BJ (cell line): ENCODE data around the gene ERG. TPM values are rescaled to one million over a fixed set of nuclear protein-coding genes. Genes with fewer than 3 reads are reported as not detected.

Experiments used
- CTCF ChIA-PET: fragments of 350-600 bp; formaldehyde crosslinking; extraction: SDS; loops from one replicate; lab custom pipeline; 2021; ENCODE audit warnings: antibody characterized with exemption, inconsistent platforms; lab: Yijun Ruan, JAX
- POLR2A ChIA-PET: fragments of 300-600 bp; sonication (Branson Sonifier 250); formaldehyde crosslinking; extraction: SDS; loops from one replicate; lab custom pipeline; 2021; ENCODE audit warnings: antibody characterized with exemption; lab: Charles Lee
- DNase-seq: peaks from one replicate; pipeline ENCODE4 v3.0.0-alpha.2; 2011; ENCODE audit warnings: low read depth
- H3K27me3 ChIP-seq: 2 replicates; pipeline ENCODE4 v1.6.0; 2011; ENCODE audit warnings: low read length; ENCODE audit not compliant: control insufficient read depth, insufficient read depth
- H3K36me3 ChIP-seq: 2 replicates; pipeline ENCODE4 v1.5.1; 2011; ENCODE audit warnings: low read length; ENCODE audit not compliant: control insufficient read depth, insufficient read depth
- H3K4me3 ChIP-seq: 2 replicates; pipeline ENCODE4 v1.5.1; 2011; ENCODE audit warnings: low read depth, mild to moderate bottlenecking, control low read depth, low read length
- polyA plus RNA-seq: library from polyadenylated mRNA; depleted of rRNA; stranded (reverse); fragments of >200 nt; gene quantifications from 2 replicates; pipeline ENCODE4 v1.2.3, GENCODE V29; 2011; rRNA removed
- small RNA-seq: library from RNA; depleted of rRNA; stranded (forward); fragments of <200 nt; gene quantifications from one replicate; pipeline ENCODE3, GENCODE V24; 2012; ENCODE audit warnings: low replicate concordance, low read depth; ENCODE audit not compliant: insufficient read length
- TF ChIP-seq, protein P1 (sequence below): IDR thresholded peaks from 2 replicates; pipeline ENCODE4 v1.5.1; 2011; ENCODE audit warnings: low read depth, mild to moderate bottlenecking, control low read depth, inconsistent platforms, low read length, moderate library complexity; ENCODE audit not compliant: insufficient read depth

ERG gene
- polyA plus RNA-seq, 1 experiment, result not detected

DNA sequence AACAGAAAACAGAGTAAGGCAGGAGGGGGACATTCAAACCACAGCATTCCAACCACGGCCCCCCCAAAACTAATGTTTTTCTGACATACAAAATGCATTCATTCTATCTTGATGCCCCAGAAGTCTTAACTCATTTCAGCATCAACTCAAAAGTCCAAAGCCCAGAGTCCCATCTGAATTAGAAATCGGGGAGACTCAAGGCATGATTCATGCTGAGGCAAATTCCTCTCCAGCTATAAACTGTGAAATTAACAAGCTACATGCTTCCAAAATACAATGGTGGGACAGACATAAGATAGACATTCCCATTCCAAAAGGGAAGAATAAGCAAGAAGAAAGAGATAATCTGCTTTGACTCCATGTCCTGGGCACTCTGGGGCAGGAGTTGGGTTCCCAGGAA lies 167.6 kb downstream of the ERG start:
- TF ChIP-seq, protein P1, sequence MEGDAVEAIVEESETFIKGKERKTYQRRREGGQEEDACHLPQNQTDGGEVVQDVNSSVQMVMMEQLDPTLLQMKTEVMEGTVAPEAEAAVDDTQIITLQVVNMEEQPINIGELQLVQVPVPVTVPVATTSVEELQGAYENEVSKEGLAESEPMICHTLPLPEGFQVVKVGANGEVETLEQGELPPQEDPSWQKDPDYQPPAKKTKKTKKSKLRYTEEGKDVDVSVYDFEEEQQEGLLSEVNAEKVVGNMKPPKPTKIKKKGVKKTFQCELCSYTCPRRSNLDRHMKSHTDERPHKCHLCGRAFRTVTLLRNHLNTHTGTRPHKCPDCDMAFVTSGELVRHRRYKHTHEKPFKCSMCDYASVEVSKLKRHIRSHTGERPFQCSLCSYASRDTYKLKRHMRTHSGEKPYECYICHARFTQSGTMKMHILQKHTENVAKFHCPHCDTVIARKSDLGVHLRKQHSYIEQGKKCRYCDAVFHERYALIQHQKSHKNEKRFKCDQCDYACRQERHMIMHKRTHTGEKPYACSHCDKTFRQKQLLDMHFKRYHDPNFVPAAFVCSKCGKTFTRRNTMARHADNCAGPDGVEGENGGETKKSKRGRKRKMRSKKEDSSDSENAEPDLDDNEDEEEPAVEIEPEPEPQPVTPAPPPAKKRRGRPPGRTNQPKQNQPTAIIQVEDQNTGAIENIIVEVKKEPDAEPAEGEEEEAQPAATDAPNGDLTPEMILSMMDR, result no peak
- Histone ChIP-seq H3K4me3 (no peak overlapping the region), H3K36me3 (no peaks in the 10 kb centered on the region), H3K27me3 (no peaks in the 10 kb centered on the region)
- POLR2A ChIA-PET, result interaction anchor here (0.7 kb wide), 1 partner anchor 918 kb away, joined by 3 read pairs; no protein-coding TSS in a partner anchor
- CTCF ChIA-PET, result interaction anchor here (0.7 to 5.2 kb wide), 3 partner anchors 12 to 161 kb away, joined by 3 to 26 read pairs (median 4); no protein-coding TSS in a partner anchor
- no peak for DNase-seq

Small RNA genes lying within 50 kb of the gene (small RNA-seq; reads per million reads assigned to genes)
- gene SNRPGP13, result not detected

Other genes with a start within 250 kb of the ERG start
- 0.02 and 0.18 TPM in 2 replicates for gene KCNJ15, start 241.5 kb downstream of the ERG start, polyA plus RNA-seq